Neutrophil (primary cell): ENCODE results near the gene ITPK1.

Experiments
- H3K27ac ChIP-seq: fragments of 200-600 bp; sonication (generic); 2 replicates; pipeline ENCODE4 v1.5.1; 2016; ENCODE audit warnings: mild to moderate bottlenecking, moderate library complexity
- H3K27me3 ChIP-seq: fragments of 200-600 bp; sonication (generic); 2 replicates; pipeline ENCODE4 v1.6.0; 2016; ENCODE audit warnings: mild to moderate bottlenecking
- H3K36me3 ChIP-seq: fragments of 200-600 bp; sonication (generic); 2 replicates; pipeline ENCODE4 v1.5.1; 2017
- H3K4me1 ChIP-seq, 2 experiments: fragments of 200-600 bp in 1 of 2; sonication (generic) in 1 of 2; 1 replicate in 1 of 2; 2 replicates in 1 of 2; pipeline versions ENCODE4 v1.5.1 to v1.6.1; 2013 to 2016; ENCODE audit warnings: low read depth in 1 of 2, low read length in 1 of 2, mild to moderate bottlenecking in 1 of 2, moderate library complexity in 1 of 2; ENCODE audit not compliant: control insufficient read depth in 1 of 2, insufficient read depth in 1 of 2
- H3K4me3 ChIP-seq, 2 experiments: fragments of 200-600 bp in 1 of 2; sonication (generic) in 1 of 2; 1 replicate in 1 of 2; 2 replicates in 1 of 2; pipeline ENCODE4 v1.5.1; 2013 to 2016; ENCODE audit warnings: low read depth in 1 of 2, low read length in 1 of 2, mild to moderate bottlenecking in 1 of 2, moderate library complexity in 1 of 2
- H3K9me3 ChIP-seq: fragments of 200-600 bp; sonication (generic); 2 replicates; pipeline ENCODE4 v1.5.1; 2016
- CTCF ChIP-seq: fragments of 200-600 bp; sonication (generic); IDR thresholded peaks from 2 replicates; pipeline ENCODE4 v1.5.1; 2016; ENCODE audit warnings: antibody characterized with exemption

ITPK1 gene

GRCh38 chr14:92927349-92928257, 188.1 kb downstream of the ITPK1 start:
- H3K36me3 ChIP-seq, result no peaks in the 10 kb centered on the region
- peaks cover 41% of the 10 kb centered on the region for H3K27me3 ChIP-seq
- TF ChIP-seq CTCF, result no peak
- no peaks in the 10 kb centered on the region for H3K4me1 ChIP-seq
- H3K27ac ChIP-seq, result no peak overlapping the region
- no peaks in the 10 kb centered on the region for H3K9me3 ChIP-seq
- H3K4me3 ChIP-seq, result no peak overlapping the region

DNA sequence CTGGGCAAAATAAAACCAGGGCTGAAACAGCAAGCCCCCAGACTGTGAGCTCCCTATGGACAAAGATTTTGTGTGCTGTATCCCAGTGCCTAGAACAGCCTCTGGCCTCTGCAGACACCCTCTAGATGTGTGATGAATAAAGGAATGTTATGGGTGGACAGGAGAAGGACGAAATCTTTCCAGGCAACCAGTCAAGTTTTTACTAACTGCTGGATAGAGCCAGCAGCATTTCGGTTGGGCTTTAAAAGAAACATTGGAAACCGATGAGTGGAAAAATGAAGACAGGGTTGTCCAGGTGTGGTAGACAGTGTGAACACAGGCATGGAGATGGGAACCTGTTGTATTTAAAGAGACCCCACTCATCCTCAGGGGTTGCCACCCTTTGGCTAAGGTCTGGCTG, 188.8 kb downstream of the ITPK1 start:
- Histone ChIP-seq H3K9me3 (no peaks in the 10 kb centered on the region), H3K4me3 (no peak overlapping the region), H3K36me3 (no peaks in the 10 kb centered on the region), H3K27ac (no peak overlapping the region), H3K27me3 (peaks cover 48% of the 10 kb centered on the region), H3K4me1 (no peaks in the 10 kb centered on the region)
- TF ChIP-seq CTCF, result no peak

- H3K36me3 ChIP-seq, result no peaks in the 10 kb centered on the region
- H3K27me3 ChIP-seq, result peaks cover 54% of the 10 kb centered on the region
Measured at GRCh38 chr14:92926180-92926845, 189.4 kb downstream of the ITPK1 start.

DNA sequence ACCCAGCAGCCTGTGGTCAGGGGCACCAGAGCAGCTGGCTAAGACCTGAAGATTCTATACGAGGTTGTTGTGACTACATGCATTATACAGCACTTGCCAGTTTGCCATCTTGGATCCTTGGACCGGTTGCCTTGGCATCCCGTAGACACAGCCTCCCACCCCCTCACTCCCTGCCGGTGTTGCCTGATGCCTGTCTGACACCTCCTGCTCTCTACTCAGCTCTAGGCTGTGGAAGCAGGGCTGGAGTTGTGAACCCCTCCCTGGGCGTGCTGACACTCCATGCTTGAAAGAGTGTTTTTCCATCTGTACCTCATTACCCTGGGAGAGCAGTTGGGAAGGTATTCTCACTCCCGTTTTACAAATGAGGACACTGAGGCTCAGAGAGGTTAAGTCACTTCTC, 190.3 kb downstream of the ITPK1 start:
- Histone ChIP-seq H3K27me3 (peaks cover 62% of the 10 kb centered on the region), H3K36me3 (no peaks in the 10 kb centered on the region), H3K4me1 (no peaks in the 10 kb centered on the region), H3K27ac (no peak overlapping the region), H3K9me3 (no peaks in the 10 kb centered on the region), H3K4me3 (no peak overlapping the region)
- TF ChIP-seq CTCF, result no peak

More at GRCh38 chr14:92926180-92926845, 189.4 kb downstream of the ITPK1 start:
- Histone ChIP-seq H3K4me1 (no peaks in the 10 kb centered on the region), H3K4me3 (no peak overlapping the region), H3K9me3 (no peaks in the 10 kb centered on the region), H3K27ac (no peak overlapping the region)
- no peak for TF ChIP-seq CTCF

- Histone ChIP-seq H3K36me3 (no peaks in the 10 kb centered on the region), H3K4me3 (no peak overlapping the region), H3K4me1 (no peaks in the 10 kb centered on the region), H3K9me3 (no peaks in the 10 kb centered on the region), H3K27ac (no peak overlapping the region), H3K27me3 (peaks cover 62% of the 10 kb centered on the region)
- no peak for TF ChIP-seq CTCF
Measured at GRCh38 chr14:92924247-92924646, 191.5 kb downstream of the ITPK1 start.
